IMR-90 (cell line): ENCODE results near the gene NUBP2. TPM values are rescaled to one million over a fixed set of nuclear protein-coding genes. Genes with fewer than 3 reads are reported as not detected.

Source experiments
- ATAC-seq: fragments of 200-7000 bp; cut with Tn5 transposase; 2 replicates; pipeline ENCODE4 v1.9.1; 2020; ENCODE audit warnings: low read depth, mild to moderate bottlenecking, moderate library complexity
- BruUV-seq: library from RNA; stranded (reverse); fragments of 400-500 nt; replicated peaks from 2 replicates; lab custom pipeline; 2021; lab: Mats Ljungman, UMichigan
- CTCF ChIA-PET: fragments of 300-600 bp; formaldehyde crosslinking; extraction: SDS; loops from one replicate; lab custom pipeline; 2021; ENCODE audit warnings: antibody characterized with exemption; lab: Yijun Ruan, JAX
- POLR2A ChIA-PET: fragments of 300-600 bp; sonication (Branson Sonifier 250); formaldehyde crosslinking; loops from one replicate; lab custom pipeline; 2022; ENCODE audit warnings: antibody characterized with exemption; ENCODE audit not compliant: unreplicated experiment; lab: Charles Lee
- DNase-seq: peaks from one replicate; pipeline ENCODE4 v3.0.0; 2013
- H2AFZ ChIP-seq: replicated peaks from 2 replicates; pipeline ENCODE3; 2013; ENCODE audit warnings: low read length, mild to moderate bottlenecking; ENCODE audit not compliant: poor library complexity
- H2AK5ac ChIP-seq: 2 replicates; pipeline ENCODE4 v1.6.1; 2013; ENCODE audit warnings: low read depth, low read length, inconsistent platforms
- H2AK9ac ChIP-seq: replicated peaks from 2 replicates; pipeline ENCODE3; 2013; ENCODE audit warnings: mild to moderate bottlenecking, low read depth, low read length, moderate library complexity; ENCODE audit not compliant: poor library complexity
- H2BK120ac ChIP-seq: 2 replicates; pipeline ENCODE4 v1.6.1; 2013; ENCODE audit warnings: low read depth, low read length, inconsistent platforms
- H2BK15ac ChIP-seq: 3 replicates; pipeline ENCODE4 v1.6.1; 2013; ENCODE audit warnings: low read depth, low read length, inconsistent platforms
- H2BK20ac ChIP-seq: 2 replicates; pipeline ENCODE4 v1.6.1; 2013; ENCODE audit warnings: low read depth, mild to moderate bottlenecking, inconsistent platforms, low read length, moderate library complexity
- H2BK5ac ChIP-seq: 2 replicates; pipeline ENCODE4 v1.6.1; 2013; ENCODE audit warnings: mild to moderate bottlenecking, low read depth, low read length, inconsistent platforms; ENCODE audit not compliant: poor library complexity, severe bottlenecking
- H3K14ac ChIP-seq: replicated peaks from 2 replicates; pipeline ENCODE4 v1.6.1; 2013; ENCODE audit warnings: low read depth, low read length, inconsistent platforms
- H3K18ac ChIP-seq: 2 replicates; pipeline ENCODE4 v1.6.1; 2013; ENCODE audit warnings: low read depth, low read length, control low read depth
- H3K23ac ChIP-seq: 2 replicates; pipeline ENCODE4 v1.6.1; 2013; ENCODE audit warnings: low read depth, low read length, inconsistent platforms
- H3K27ac ChIP-seq: 2 replicates; pipeline ENCODE4 v1.5.1; 2013; ENCODE audit warnings: mild to moderate bottlenecking, control low read depth, low read length; ENCODE audit not compliant: insufficient read depth
- H3K27me3 ChIP-seq: 2 replicates; pipeline ENCODE4 v1.6.1; 2013; ENCODE audit warnings: low read length; ENCODE audit not compliant: control insufficient read depth, insufficient read depth
- H3K36me3 ChIP-seq: 2 replicates; pipeline ENCODE4 v1.6.1; 2013; ENCODE audit warnings: low read length, mixed read lengths; ENCODE audit not compliant: control insufficient read depth, insufficient read depth
- H3K4ac ChIP-seq: 2 replicates; pipeline ENCODE4 v1.6.1; 2013; ENCODE audit warnings: low read depth, low read length, inconsistent platforms
- H3K4me1 ChIP-seq: 2 replicates; pipeline ENCODE4 v1.6.1; 2013; ENCODE audit warnings: low read length, mixed read lengths; ENCODE audit not compliant: control insufficient read depth, insufficient read depth
- H3K4me2 ChIP-seq: 2 replicates; pipeline ENCODE4 v1.6.1; 2013; ENCODE audit warnings: low read depth, mild to moderate bottlenecking, control low read depth, low read length, moderate library complexity
- H3K4me3 ChIP-seq: 2 replicates; pipeline ENCODE4 v1.5.1; 2013; ENCODE audit warnings: low read depth, mild to moderate bottlenecking, control low read depth, low read length, moderate library complexity; ENCODE audit not compliant: insufficient read depth
- H3K56ac ChIP-seq: 2 replicates; pipeline ENCODE4 v1.6.1; 2013; ENCODE audit warnings: low read length, inconsistent platforms; ENCODE audit not compliant: insufficient read depth; ENCODE audit errors: extremely low read depth
- H3K79me1 ChIP-seq, 2 experiments: 2 replicates each; pipeline ENCODE4 v1.6.1; 2013; ENCODE audit warnings: low read length in 2 of 2, inconsistent platforms in 1 of 2, low read depth in 1 of 2
- H3K9ac ChIP-seq: 2 replicates; pipeline ENCODE4 v1.6.1; 2013; ENCODE audit warnings: low read depth, low read length, control low read depth
- H3K9me1 ChIP-seq: 2 replicates; pipeline ENCODE4 v1.6.1; 2013; ENCODE audit warnings: low read length, inconsistent platforms; ENCODE audit not compliant: insufficient read depth
- H3K9me3 ChIP-seq: 2 replicates; pipeline ENCODE4 v1.6.1; 2013; ENCODE audit warnings: low read length; ENCODE audit not compliant: control insufficient read depth, insufficient read depth
- H4K20me1 ChIP-seq: 2 replicates; pipeline ENCODE4 v1.6.1; 2013; ENCODE audit warnings: low read length, inconsistent platforms; ENCODE audit not compliant: insufficient read depth
- H4K5ac ChIP-seq: 2 replicates; pipeline ENCODE4 v1.6.1; 2013; ENCODE audit warnings: mild to moderate bottlenecking, low read depth, low read length, control low read depth
- H4K8ac ChIP-seq, 2 experiments: 2 replicates each; pipeline ENCODE4 v1.6.1; 2013; ENCODE audit warnings: low read depth in 2 of 2, low read length in 2 of 2, control low read depth in 1 of 2, inconsistent platforms in 1 of 2
- H4K91ac ChIP-seq: 2 replicates; pipeline ENCODE4 v1.6.1; 2013; ENCODE audit warnings: low read depth, low read length, inconsistent platforms; ENCODE audit not compliant: insufficient read depth
- ELK1 ChIP-seq: fragments of 150-350 bp; IDR thresholded peaks from 2 replicates; pipeline ENCODE4 v1.6.1; 2016; ENCODE audit warnings: low read depth, mild to moderate bottlenecking, low read length, moderate library complexity, borderline replicate concordance
- MAZ ChIP-seq: IDR thresholded peaks from 2 replicates; pipeline ENCODE4 v1.6.1; 2012; ENCODE audit warnings: low read depth, mild to moderate bottlenecking, low read length, improper control_type of control experiment, moderate library complexity, borderline replicate concordance
- MXI1 ChIP-seq: IDR thresholded peaks from 2 replicates; pipeline ENCODE4 v1.6.1; 2012; ENCODE audit warnings: low read depth, mild to moderate bottlenecking, low read length, moderate library complexity, borderline replicate concordance
- NFE2L2 ChIP-seq: fragments of 150-350 bp; IDR thresholded peaks from 2 replicates; pipeline ENCODE4 v1.6.1; 2016; ENCODE audit warnings: low read depth, mild to moderate bottlenecking, low read length
- RCOR1 ChIP-seq: IDR thresholded peaks from 2 replicates; pipeline ENCODE4 v1.6.1; 2012; ENCODE audit warnings: mild to moderate bottlenecking, low read length, improper control_type of control experiment; ENCODE audit not compliant: insufficient replicate concordance
- SMC3 ChIP-seq: fragments of 150-350 bp; IDR thresholded peaks from 2 replicates; pipeline ENCODE4 v1.6.1; 2016; ENCODE audit warnings: low read depth, mild to moderate bottlenecking, antibody characterized with exemption, low read length, moderate library complexity
- USF2 ChIP-seq: fragments of 150-350 bp; IDR thresholded peaks from 2 replicates; pipeline ENCODE4 v1.6.1; 2017; ENCODE audit warnings: mild to moderate bottlenecking, antibody characterized with exemption, low read length, low read depth
- WGBS, 2 experiments: methylation state at CpG; one replicate each; pipeline versions ENCODE4 v1.1.5 to v1.1.7; 2013; ENCODE audit warnings: missing lambda C conversion rate in 2 of 2; ENCODE audit not compliant: insufficient read length in 1 of 2; ENCODE audit errors: extremely low coverage in 2 of 2; 5-methylcytosine and 5-hydroxymethylcytosine counted together
- dilution Hi-C: fragments of 300-500 bp; cut with HindIII; formaldehyde crosslinking; loops from one replicate; pipeline ENCODE4 v1.14.3; 2018; ENCODE audit warnings: low sequenced_read_pairs; ENCODE audit not compliant: unreplicated experiment
- in situ Hi-C: fragments of 300-500 bp; cut with MboI; formaldehyde crosslinking; loops from 3 replicates; pipeline ENCODE4 v1.14.3; 2019; ENCODE audit warnings: low sequenced_read_pairs, inconsistent platforms, mixed read lengths
- intact Hi-C: fragments of 100-400 bp; cut with micrococcal nuclease; formaldehyde crosslinking; loops from 2 replicates; pipeline ENCODE4 v1.10.0; 2022
- polyA plus RNA-seq, 3 experiments: library from polyadenylated mRNA; depleted of rRNA; stranded (reverse); fragments of >200 nt; gene quantifications; 2 replicates each; pipeline ENCODE4 v1.2.3, GENCODE V29; 2012; ENCODE audit warnings: low replicate concordance in 1 of 3
- total RNA-seq: library from RNA; depleted of rRNA; stranded (reverse); fragments of >200 nt; gene quantifications from 2 replicates; pipeline ENCODE4 v1.2.3, GENCODE V29; 2012
- TF ChIP-seq, protein P1 (sequence below): conservative IDR thresholded peaks from 2 replicates; pipeline ENCODE4 v1.5.1; 2012; ENCODE audit warnings: mild to moderate bottlenecking, low read depth, low read length, improper control_type of control experiment

NUBP2 gene
- total and polyA plus RNA-seq, 2 of the 4 experiments (the other 2 are of a cell fraction): 62.6 to 131 TPM

DNA sequence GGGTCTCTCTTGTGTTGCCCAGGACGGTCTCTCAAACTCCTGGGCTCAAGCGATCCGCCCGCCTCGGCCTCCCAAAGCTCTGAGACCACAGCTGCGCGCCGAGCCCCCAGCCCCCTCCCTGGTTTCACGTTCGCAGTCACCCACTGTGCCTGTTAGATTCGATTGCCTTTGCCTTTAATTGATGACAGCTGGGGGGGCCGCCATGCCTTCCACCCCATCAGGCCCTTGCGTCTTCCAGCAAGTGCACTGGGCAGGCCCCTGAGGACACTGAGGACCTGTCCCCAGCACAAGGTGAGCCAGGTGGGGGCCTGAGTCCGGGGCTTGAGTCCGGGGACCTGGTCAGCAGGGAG, 7.5 kb downstream of the NUBP2 start:
- CTCF ChIA-PET: no interaction called here
- no peak overlapping the region for H4K8ac ChIP-seq
- no peak overlapping the region for H2AK5ac ChIP-seq
- H3K27ac ChIP-seq: no peak overlapping the region
- no peak overlapping the region for H3K9ac ChIP-seq
- H3K27me3 ChIP-seq: no peaks in the 10 kb centered on the region
- no peak overlapping the region for H2BK15ac ChIP-seq
- H3K56ac ChIP-seq: no peak overlapping the region
- no peak overlapping the region for H3K4me3 ChIP-seq
- H2BK120ac ChIP-seq: no peak overlapping the region
- H4K20me1 ChIP-seq: peaks cover 24% of the 10 kb centered on the region
- H3K18ac ChIP-seq: no peak overlapping the region
- no peak overlapping the region for H4K91ac ChIP-seq
- H3K23ac ChIP-seq: no peak overlapping the region
- H3K4me2 ChIP-seq: no peak overlapping the region
- no peaks in the 10 kb centered on the region for H3K9me3 ChIP-seq
- 87% methylated on average over 11 of the region's 15 CpGs; no CpG with 5 or more reads in 1 of the 2 experiments for WGBS, 2 experiments
- H3K4me1 ChIP-seq: no peaks in the 10 kb centered on the region
- no peak overlapping the region for H2BK5ac ChIP-seq
- POLR2A ChIA-PET: no interaction called here
- DNase-seq: no peak
- H2AK9ac ChIP-seq: no peak overlapping the region
- no peak overlapping the region for H3K14ac ChIP-seq
- dilution Hi-C loops: no loop called here
- no peak overlapping the region for H2AFZ ChIP-seq
- peaks cover 34% of the 10 kb centered on the region for H3K36me3 ChIP-seq
- BruUV-seq: no TSS peak
- no peak overlapping the region for H3K4ac ChIP-seq
- no peak overlapping the region for H2BK20ac ChIP-seq
- no peak for TF ChIP-seq MXI1
- TF ChIP-seq SMC3: no peak
- no peak for TF ChIP-seq MAZ
- TF ChIP-seq RCOR1: no peak
- no peak for TF ChIP-seq USF2
- TF ChIP-seq NFE2L2: no peak
- TF ChIP-seq ELK1: no peak
- TF ChIP-seq, protein P1, sequence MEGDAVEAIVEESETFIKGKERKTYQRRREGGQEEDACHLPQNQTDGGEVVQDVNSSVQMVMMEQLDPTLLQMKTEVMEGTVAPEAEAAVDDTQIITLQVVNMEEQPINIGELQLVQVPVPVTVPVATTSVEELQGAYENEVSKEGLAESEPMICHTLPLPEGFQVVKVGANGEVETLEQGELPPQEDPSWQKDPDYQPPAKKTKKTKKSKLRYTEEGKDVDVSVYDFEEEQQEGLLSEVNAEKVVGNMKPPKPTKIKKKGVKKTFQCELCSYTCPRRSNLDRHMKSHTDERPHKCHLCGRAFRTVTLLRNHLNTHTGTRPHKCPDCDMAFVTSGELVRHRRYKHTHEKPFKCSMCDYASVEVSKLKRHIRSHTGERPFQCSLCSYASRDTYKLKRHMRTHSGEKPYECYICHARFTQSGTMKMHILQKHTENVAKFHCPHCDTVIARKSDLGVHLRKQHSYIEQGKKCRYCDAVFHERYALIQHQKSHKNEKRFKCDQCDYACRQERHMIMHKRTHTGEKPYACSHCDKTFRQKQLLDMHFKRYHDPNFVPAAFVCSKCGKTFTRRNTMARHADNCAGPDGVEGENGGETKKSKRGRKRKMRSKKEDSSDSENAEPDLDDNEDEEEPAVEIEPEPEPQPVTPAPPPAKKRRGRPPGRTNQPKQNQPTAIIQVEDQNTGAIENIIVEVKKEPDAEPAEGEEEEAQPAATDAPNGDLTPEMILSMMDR: no peak
- ATAC-seq: no peak
- 0 out of 2 replicates have a peak, but pooled peaks cover under 1% of the 10 kb centered on the region for H3K9me1 ChIP-seq
- H3K79me1 ChIP-seq: peaks cover 3 to 22% of the 10 kb centered on the region in 2 experiments; a peak in 2 of 4 replicates
- in situ Hi-C loops: no loop called here
- intact Hi-C loops: no loop called here
- no peak overlapping the region for H4K5ac ChIP-seq
